GM12801 (cell line): ENCODE measurements around the gene TRIM62.

Experiments
- CTCF ChIP-seq: IDR thresholded peaks from one replicate; pipeline ENCODE4 v1.5.1; 2011; ENCODE audit warnings: control low read depth; ENCODE audit not compliant: insufficient read length; ENCODE audit errors: extremely low read depth

Gene TRIM62

GRCh38 chr1:33127001-33127823, 54.6 kb downstream of the TRIM62 start:
- TF ChIP-seq CTCF: peak; percentile 75

GRCh38 chr1:33126411-33127000, 55.3 kb downstream of the TRIM62 start:
- TF ChIP-seq CTCF: no peak

- no peak for TF ChIP-seq CTCF
These were observed 58.6 kb downstream of the TRIM62 start for GRCh38 chr1:33123266-33123665.

- TF ChIP-seq CTCF: no peak
These were observed 59.2 kb downstream of the TRIM62 start for GRCh38 chr1:33122483-33123178.

GRCh38 chr1:33121728-33122127, 60.1 kb downstream of the TRIM62 start:
- no peak for TF ChIP-seq CTCF

- TF ChIP-seq CTCF: no peak
These were observed 61.2 kb downstream of the TRIM62 start for GRCh38 chr1:33120436-33121231.
